HFF-Myc (cell line): Measurements from ENCODE around the gene NEK6.

Experiments used
- DNase-seq: peaks from one replicate; pipeline ENCODE4 v3.0.0-alpha.2; 2011; ENCODE audit warnings: low read depth; ENCODE audit errors: extremely low read depth
- H3K4me3 ChIP-seq: replicated peaks from 2 replicates; pipeline ENCODE4 v1.5.1; 2011; ENCODE audit warnings: low read depth, mild to moderate bottlenecking, control low read depth, low read length
- CTCF ChIP-seq: IDR thresholded peaks from 2 replicates; pipeline ENCODE4 v1.5.1; 2012; ENCODE audit warnings: mild to moderate bottlenecking, low read depth, low read length, control low read depth; ENCODE audit errors: missing control alignments

The NEK6 gene

GRCh38 chr9:124320062-124320973, 62.6 kb downstream of the NEK6 start:
- H3K4me3 ChIP-seq: no peak overlapping the region
- TF ChIP-seq CTCF: peak; percentile 98
- peak; percentile 51 for DNase-seq

GRCh38 chr9:124321416-124321815, 63.7 kb downstream of the NEK6 start:
- no peak overlapping the region for H3K4me3 ChIP-seq
- TF ChIP-seq CTCF: no peak
- no peak for DNase-seq

- no peak for DNase-seq
- no peak overlapping the region for H3K4me3 ChIP-seq
- no peak for TF ChIP-seq CTCF
Measured at GRCh38 chr9:124321935-124322334, 64.2 kb downstream of the NEK6 start.

GRCh38 chr9:124322618-124323432, 65.1 kb downstream of the NEK6 start:
- no peak for TF ChIP-seq CTCF
- DNase-seq: no peak
- H3K4me3 ChIP-seq: no peak overlapping the region

GRCh38 chr9:124323904-124324303, 66.2 kb downstream of the NEK6 start:
- no peak overlapping the region for H3K4me3 ChIP-seq
- DNase-seq: no peak
- TF ChIP-seq CTCF: no peak

GRCh38 chr9:124325816-124326215, 68.1 kb downstream of the NEK6 start:
- TF ChIP-seq CTCF: no peak
- H3K4me3 ChIP-seq: no peak overlapping the region
- DNase-seq: no peak
